Spinal cord (tissue), 10 donors: ENCODE results near the gene CSTB. TPM values are rescaled to one million over a fixed set of nuclear protein-coding genes. Genes with fewer than 3 reads are reported as not detected.

Experiments used
- DNase-seq, 6 donors: peaks; one replicate each; pipeline versions ENCODE4 v3.0.0 to v3.0.0-alpha.2; 2013 to 2015; ENCODE audit warnings: low spot score in 6 of 6, low read depth in 4 of 6
- H3K27ac ChIP-seq: one replicate; pipeline ENCODE4 v1.5.1; 2013; ENCODE audit warnings: low read depth, low read length, control low read depth
- H3K27me3 ChIP-seq: one replicate; pipeline ENCODE4 v1.6.1; 2013; ENCODE audit warnings: low read length; ENCODE audit not compliant: control insufficient read depth, insufficient read depth
- H3K36me3 ChIP-seq: one replicate; pipeline ENCODE4 v1.6.1; 2013; ENCODE audit warnings: low read length; ENCODE audit not compliant: control insufficient read depth, insufficient read depth
- H3K4me1 ChIP-seq: one replicate; pipeline ENCODE4 v1.6.1; 2013; ENCODE audit warnings: low read length; ENCODE audit not compliant: control insufficient read depth, insufficient read depth
- H3K4me3 ChIP-seq: one replicate; pipeline ENCODE4 v1.5.1; 2013; ENCODE audit warnings: low read depth, low read length, control low read depth
- H3K9me3 ChIP-seq: one replicate; pipeline ENCODE4 v1.6.1; 2013; ENCODE audit warnings: low read length; ENCODE audit not compliant: control insufficient read depth, insufficient read depth
- WGBS: methylation state at CpG from one replicate; pipeline ENCODE4 v1.1.5; 2013; ENCODE audit warnings: missing lambda C conversion rate; ENCODE audit not compliant: insufficient coverage; 5-methylcytosine and 5-hydroxymethylcytosine counted together
- polyA plus RNA-seq, 2 donors: library from polyadenylated mRNA; unstranded; fragments of 120-200 nt; gene quantifications; one replicate each; pipeline ENCODE4 v1.2.1, GENCODE V29; 2013; ENCODE audit not compliant: insufficient read length in 2 of 2
- total RNA-seq, 2 donors: library from RNA; depleted of rRNA in 1 of 2; stranded (reverse); fragments of 120-200 nt in 1 of 2; fragments of >200 nt in 1 of 2; gene quantifications; one replicate each; pipeline versions ENCODE4 v1.2.3 to v1.2.4, GENCODE V29; 2013 to 2014
- donor health status: healthy.

CSTB gene
- total and polyA plus RNA-seq, 4 donors = 9.8 to 43.1 (median 29.4) TPM

- 87% methylated on average over 23 of the region's 26 CpGs for WGBS
- Histone ChIP-seq H3K27ac (no peak overlapping the region), H3K36me3 (peaks cover 93% of the 10 kb centered on the region), H3K4me1 (peaks cover 26% of the 10 kb centered on the region), H3K27me3 (no peaks in the 10 kb centered on the region), H3K9me3 (no peaks in the 10 kb centered on the region), H3K4me3 (no peak overlapping the region)
- DNase-seq = no peak
Measured at GRCh38 chr21:43754948-43755781, 20.9 kb downstream of the CSTB start.

GRCh38 chr21:43753439-43753799 lies 22.7 kb downstream of the CSTB start:
- WGBS = 94% methylated on average over 16 of the region's 16 CpGs
- no peaks in the 10 kb centered on the region for H3K9me3 ChIP-seq
- no peak overlapping the region for H3K4me3 ChIP-seq
- DNase-seq = no peak
- H3K27me3 ChIP-seq = no peaks in the 10 kb centered on the region
- no peak overlapping the region for H3K27ac ChIP-seq
- peaks cover 19% of the 10 kb centered on the region for H3K4me1 ChIP-seq
- peaks cover 97% of the 10 kb centered on the region for H3K36me3 ChIP-seq

GRCh38 chr21:43752758-43753438 lies 23.2 kb downstream of the CSTB start:
- Histone ChIP-seq H3K4me1 (peaks cover 13% of the 10 kb centered on the region), H3K4me3 (no peak overlapping the region), H3K27ac (no peak overlapping the region), H3K36me3 (peaks cover 99% of the 10 kb centered on the region), H3K27me3 (no peaks in the 10 kb centered on the region), H3K9me3 (no peaks in the 10 kb centered on the region)
- 94% methylated on average over 26 of the region's 28 CpGs for WGBS
- no peak for DNase-seq

GRCh38 chr21:43751955-43752591 lies 24.0 kb downstream of the CSTB start:
- 95% methylated on average over 19 of the region's 31 CpGs for WGBS
- Histone ChIP-seq H3K36me3 (peaks cover 100% of the 10 kb centered on the region), H3K27ac (no peak overlapping the region), H3K27me3 (no peaks in the 10 kb centered on the region), H3K4me3 (no peak overlapping the region), H3K9me3 (no peaks in the 10 kb centered on the region), H3K4me1 (peaks cover 5% of the 10 kb centered on the region)
- DNase-seq = no peak

- Histone ChIP-seq H3K4me3 (no peak overlapping the region), H3K27me3 (no peaks in the 10 kb centered on the region), H3K27ac (no peak overlapping the region), H3K4me1 (no peaks in the 10 kb centered on the region), H3K36me3 (peaks cover 99% of the 10 kb centered on the region), H3K9me3 (no peaks in the 10 kb centered on the region)
- 89% methylated on average over 28 of the region's 28 CpGs for WGBS
- no peak for DNase-seq
Measured at GRCh38 chr21:43750339-43751033, 25.6 kb downstream of the CSTB start.

GRCh38 chr21:43749651-43750262 lies 26.4 kb downstream of the CSTB start:
- H3K27ac ChIP-seq = no peak overlapping the region
- WGBS = 93% methylated on average over 15 of the region's 18 CpGs
- H3K4me1 ChIP-seq = no peaks in the 10 kb centered on the region

GRCh38 chr21:43748622-43749021 lies 27.5 kb downstream of the CSTB start:
- H3K4me1 ChIP-seq = no peaks in the 10 kb centered on the region
- no peak for DNase-seq
- no peak overlapping the region for H3K4me3 ChIP-seq
- WGBS = 89% methylated on average over 16 of the region's 17 CpGs
- peaks cover 96% of the 10 kb centered on the region for H3K36me3 ChIP-seq
- no peak overlapping the region for H3K27ac ChIP-seq
- H3K9me3 ChIP-seq = no peaks in the 10 kb centered on the region
- H3K27me3 ChIP-seq = no peaks in the 10 kb centered on the region

More at GRCh38 chr21:43749651-43750262, 26.4 kb downstream of the CSTB start:
- Histone ChIP-seq H3K36me3 (peaks cover 98% of the 10 kb centered on the region), H3K4me3 (no peak overlapping the region), H3K27me3 (no peaks in the 10 kb centered on the region), H3K9me3 (no peaks in the 10 kb centered on the region)
- DNase-seq = no peak

GRCh38 chr21:43745772-43746517 lies 30.2 kb downstream of the CSTB start:
- WGBS = 96% methylated on average over 16 of the region's 16 CpGs
- H3K4me1 ChIP-seq = peaks cover 10% of the 10 kb centered on the region
- H3K36me3 ChIP-seq = peaks cover 79% of the 10 kb centered on the region
- no peaks in the 10 kb centered on the region for H3K27me3 ChIP-seq
- no peak overlapping the region for H3K4me3 ChIP-seq
- H3K27ac ChIP-seq = no peak overlapping the region
- H3K9me3 ChIP-seq = no peaks in the 10 kb centered on the region
- DNase-seq = no peak
